Epithelial cell of proximal tubule (primary cell): ENCODE measurements around the gene IL1F10. TPM values are rescaled to one million over a fixed set of nuclear protein-coding genes. Genes with fewer than 3 reads are reported as not detected.

Experiments used
- DNase-seq: peaks from one replicate; pipeline ENCODE4 v3.0.0-alpha.2; 2011; ENCODE audit warnings: low read depth
- H3K4me3 ChIP-seq: 2 replicates; pipeline ENCODE4 v1.5.1; 2011; ENCODE audit warnings: low read depth, mild to moderate bottlenecking, low read length
- total RNA-seq: library from RNA; depleted of rRNA; stranded (reverse); fragments of >200 nt; gene quantifications from 2 replicates; pipeline ENCODE4 v1.2.3, GENCODE V29; 2015
- TF ChIP-seq, protein P1 (sequence below): conservative IDR thresholded peaks from 2 replicates; pipeline ENCODE4 v1.5.1; 2012; ENCODE audit warnings: low read depth, mild to moderate bottlenecking, low read length

Gene IL1F10
- total RNA-seq, 1 donor from 2014 or later = not detected

DNA sequence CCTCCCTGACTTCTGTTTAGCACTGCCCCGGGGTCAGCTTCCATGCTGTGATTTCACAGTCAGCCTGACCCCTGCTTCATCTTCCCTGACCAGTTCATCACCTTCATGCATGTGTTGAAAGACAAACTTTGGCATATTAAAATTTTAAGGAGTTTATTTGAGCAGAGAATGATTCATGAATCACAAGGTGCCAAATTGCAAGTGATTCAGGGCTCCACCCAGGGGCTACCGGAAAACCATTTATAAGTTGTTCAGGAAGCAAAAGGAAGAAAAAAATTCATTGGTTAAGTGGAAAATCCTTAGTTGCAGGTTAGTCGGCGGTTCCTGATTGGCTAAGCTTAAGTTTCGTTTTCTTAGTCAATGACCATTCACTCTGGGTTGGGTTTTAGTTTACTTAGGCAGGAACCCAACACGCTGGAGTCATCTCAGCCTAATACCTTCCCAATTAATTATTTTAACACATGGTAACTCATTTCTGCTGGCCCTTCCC, 10.6 kb downstream of the IL1F10 start:
- H3K4me3 ChIP-seq = no peak overlapping the region
- TF ChIP-seq, protein P1, sequence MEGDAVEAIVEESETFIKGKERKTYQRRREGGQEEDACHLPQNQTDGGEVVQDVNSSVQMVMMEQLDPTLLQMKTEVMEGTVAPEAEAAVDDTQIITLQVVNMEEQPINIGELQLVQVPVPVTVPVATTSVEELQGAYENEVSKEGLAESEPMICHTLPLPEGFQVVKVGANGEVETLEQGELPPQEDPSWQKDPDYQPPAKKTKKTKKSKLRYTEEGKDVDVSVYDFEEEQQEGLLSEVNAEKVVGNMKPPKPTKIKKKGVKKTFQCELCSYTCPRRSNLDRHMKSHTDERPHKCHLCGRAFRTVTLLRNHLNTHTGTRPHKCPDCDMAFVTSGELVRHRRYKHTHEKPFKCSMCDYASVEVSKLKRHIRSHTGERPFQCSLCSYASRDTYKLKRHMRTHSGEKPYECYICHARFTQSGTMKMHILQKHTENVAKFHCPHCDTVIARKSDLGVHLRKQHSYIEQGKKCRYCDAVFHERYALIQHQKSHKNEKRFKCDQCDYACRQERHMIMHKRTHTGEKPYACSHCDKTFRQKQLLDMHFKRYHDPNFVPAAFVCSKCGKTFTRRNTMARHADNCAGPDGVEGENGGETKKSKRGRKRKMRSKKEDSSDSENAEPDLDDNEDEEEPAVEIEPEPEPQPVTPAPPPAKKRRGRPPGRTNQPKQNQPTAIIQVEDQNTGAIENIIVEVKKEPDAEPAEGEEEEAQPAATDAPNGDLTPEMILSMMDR = no peak
- peak; percentile 22 for DNase-seq

DNA sequence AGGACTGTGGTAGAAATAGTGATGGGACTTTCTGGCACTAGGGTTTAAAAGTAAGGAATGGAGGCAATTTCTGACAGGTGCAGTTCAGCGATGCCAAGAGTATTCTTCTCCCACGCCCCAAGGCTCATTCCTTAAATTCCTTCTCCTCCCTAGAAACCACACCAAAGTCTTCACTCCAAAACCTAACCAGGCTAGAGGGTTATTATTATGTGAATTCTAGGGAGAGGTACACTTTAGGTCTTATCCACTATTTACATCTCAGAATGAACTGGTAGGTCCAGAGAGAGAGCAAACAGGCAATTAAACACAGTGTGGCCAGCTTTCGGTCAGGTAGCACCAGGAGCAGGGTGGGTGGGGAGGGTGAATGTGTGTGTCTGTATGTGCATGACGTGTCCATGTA, 11.4 kb downstream of the IL1F10 start:
- no peak overlapping the region for H3K4me3 ChIP-seq
- DNase-seq = no peak
- TF ChIP-seq, protein P1 = no peak

DNA sequence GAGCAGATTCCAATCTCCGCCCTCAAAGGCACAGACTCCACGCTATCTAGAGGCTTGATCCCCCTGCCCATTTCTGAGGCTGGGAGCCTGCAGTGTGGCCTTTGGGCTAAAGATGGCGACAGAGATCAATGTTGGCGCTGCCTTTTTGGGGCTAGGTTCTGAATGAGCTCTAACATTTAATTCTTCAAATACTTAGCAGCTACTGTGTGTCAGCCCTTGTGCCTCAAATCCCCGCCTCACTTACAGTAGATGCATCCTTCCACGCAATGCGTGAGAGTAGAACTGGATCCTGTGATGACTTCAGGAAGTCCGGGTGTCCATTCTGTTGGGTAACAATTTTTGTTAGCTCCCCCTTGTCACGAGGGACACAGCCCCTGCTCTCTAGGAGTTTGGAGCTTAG, 12.4 kb downstream of the IL1F10 start:
- H3K4me3 ChIP-seq = no peak overlapping the region
- TF ChIP-seq, protein P1 = peak; percentile 85
- no peak for DNase-seq

DNA sequence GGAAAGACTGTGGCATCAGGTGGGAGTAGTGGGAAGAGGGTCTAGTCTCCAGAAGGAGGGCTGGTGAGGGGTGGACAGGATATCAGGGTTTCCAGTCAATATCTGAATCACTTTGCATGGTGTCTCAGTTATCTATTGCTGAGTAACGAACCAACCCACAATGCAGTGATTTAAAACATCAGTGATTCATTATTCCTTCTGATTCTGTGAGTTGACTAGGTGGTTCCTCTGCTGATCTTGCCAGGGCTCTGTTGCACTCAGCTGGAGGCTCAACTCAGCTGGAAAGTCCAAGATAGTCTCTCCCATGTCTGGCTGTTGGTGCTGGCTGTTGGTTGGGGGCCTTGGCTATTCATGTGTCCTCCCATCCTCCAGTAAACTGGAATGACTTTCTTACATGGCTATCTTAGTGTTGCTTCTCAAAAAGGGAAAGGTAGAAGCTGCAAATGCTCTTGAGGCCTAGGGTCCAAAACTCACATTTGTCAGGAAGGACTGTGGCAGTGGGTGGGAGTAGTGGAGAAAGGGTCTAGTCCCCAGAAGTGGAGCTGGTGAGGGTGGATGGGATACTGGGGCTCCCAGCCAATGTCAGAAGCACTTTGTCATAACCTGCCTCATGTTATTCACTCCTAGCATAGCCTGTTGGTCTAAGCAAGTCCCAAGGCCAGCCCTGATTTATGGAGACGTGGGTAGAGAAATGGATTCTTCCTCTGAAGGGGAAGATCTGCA, 13.9 kb downstream of the IL1F10 start:
- no peak overlapping the region for H3K4me3 ChIP-seq
- TF ChIP-seq, protein P1 = no peak
- DNase-seq = no peak

- no peak overlapping the region for H3K4me3 ChIP-seq
- TF ChIP-seq, protein P1 = no peak
- no peak for DNase-seq
Measured at GRCh38 chr2:113083296-113083695, 15.5 kb downstream of the IL1F10 start.

GRCh38 chr2:113084249-113085000, 16.7 kb downstream of the IL1F10 start:
- no peak for DNase-seq
- TF ChIP-seq, protein P1 = peak; percentile 55
- H3K4me3 ChIP-seq = no peak overlapping the region
